ENCODE results near the gene CAMSAP3.

The CAMSAP3 gene

DNA sequence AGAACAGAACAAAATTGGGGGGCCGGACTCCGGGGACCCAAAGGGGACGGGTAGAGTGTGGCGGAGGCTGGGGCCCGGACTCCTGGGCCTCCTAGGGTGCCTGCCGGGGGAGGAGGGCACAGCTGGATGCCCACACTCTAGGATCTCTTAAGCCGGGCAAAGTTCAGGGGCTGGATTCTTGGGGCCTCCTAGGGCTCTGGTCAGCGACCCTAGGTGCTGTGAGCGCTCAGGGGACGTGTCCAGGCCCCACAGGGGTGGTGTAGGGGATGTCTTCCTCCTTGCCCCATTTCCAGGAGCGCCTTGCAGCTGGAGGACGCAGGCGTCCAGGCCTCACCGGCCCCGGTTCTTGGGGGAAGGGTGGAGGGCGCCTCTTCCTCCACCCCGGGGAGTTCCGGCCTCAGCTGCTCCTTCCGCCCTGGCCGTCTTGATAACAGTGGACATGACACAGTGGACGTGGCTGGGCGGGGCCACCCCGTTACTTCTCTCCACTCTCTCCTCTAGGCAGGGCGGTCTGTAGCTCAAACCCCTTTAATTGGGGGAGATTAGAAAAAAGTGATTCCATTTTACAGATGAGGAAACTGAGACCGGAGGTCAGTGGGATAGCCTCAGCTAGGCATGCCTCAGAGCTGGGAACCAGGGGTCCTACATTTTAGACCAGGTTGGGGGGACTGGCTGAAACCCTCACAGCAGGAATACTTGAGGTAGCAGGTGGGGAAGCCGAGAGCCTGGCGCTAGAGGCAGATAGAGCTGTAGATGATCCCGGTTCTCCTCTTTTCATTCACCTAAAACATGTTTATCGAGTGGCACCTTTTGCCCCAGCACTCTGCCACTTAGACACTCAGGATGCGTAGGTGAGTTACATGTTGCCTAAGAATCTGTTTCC, 42.0 kb downstream of the CAMSAP3 start:
- no peak for DNase-seq (ENCODE audit: low read depth, low spot score)
- POLR2A ChIA-PET: no interaction called here
- peak overlapping the region; percentile 15; the same call in 1 of the 2 replicates for H3K4me3 ChIP-seq (ENCODE audit: low read depth, low read length)
- CTCF ChIA-PET: interaction anchor here (0.8 to 1.8 kb wide), 2 partner anchors 14 to 43 kb away, joined by 4 to 12 read pairs; partner anchors contain the start of gene TRAPPC5
- TF ChIP-seq, protein P1, sequence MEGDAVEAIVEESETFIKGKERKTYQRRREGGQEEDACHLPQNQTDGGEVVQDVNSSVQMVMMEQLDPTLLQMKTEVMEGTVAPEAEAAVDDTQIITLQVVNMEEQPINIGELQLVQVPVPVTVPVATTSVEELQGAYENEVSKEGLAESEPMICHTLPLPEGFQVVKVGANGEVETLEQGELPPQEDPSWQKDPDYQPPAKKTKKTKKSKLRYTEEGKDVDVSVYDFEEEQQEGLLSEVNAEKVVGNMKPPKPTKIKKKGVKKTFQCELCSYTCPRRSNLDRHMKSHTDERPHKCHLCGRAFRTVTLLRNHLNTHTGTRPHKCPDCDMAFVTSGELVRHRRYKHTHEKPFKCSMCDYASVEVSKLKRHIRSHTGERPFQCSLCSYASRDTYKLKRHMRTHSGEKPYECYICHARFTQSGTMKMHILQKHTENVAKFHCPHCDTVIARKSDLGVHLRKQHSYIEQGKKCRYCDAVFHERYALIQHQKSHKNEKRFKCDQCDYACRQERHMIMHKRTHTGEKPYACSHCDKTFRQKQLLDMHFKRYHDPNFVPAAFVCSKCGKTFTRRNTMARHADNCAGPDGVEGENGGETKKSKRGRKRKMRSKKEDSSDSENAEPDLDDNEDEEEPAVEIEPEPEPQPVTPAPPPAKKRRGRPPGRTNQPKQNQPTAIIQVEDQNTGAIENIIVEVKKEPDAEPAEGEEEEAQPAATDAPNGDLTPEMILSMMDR (IDR thresholded peaks at IDR 0.05; ENCODE audit: insufficient read depth, low read length, missing control alignments): no peak

DNA sequence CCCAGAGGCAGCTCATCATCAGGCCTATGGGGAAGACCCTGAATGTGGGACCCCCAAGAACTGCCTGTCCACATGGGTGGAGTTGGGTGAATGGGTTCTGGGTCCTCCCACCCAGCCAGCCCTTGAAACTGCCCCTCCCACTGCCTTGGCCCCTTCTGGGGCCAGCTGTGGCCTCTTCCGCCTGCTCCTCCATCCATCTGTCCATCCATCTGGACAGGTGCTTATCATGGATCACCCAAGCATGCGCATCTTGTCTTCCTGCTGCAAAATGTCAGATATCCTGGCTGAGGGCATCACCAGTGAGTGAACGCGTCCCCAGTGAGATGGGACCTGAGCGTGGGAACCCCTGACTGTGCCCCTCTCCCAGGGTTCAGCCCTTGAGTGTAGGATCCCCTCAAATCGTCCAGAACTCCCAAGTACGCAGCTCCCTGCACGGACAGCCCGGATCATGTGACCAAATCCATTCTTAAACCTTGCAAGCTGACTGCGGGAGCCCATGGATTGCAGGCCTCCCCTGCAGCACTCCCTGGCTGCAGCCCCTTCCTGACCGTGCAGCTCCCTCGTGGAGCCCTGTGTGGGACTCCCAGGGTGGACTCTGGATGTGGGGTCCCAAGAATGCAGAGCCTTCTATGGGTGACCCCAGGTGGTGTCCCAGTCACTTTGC, 43.3 kb downstream of the CAMSAP3 start:
- DNase-seq (ENCODE audit: low read depth, low spot score): no peak
- CTCF ChIA-PET: interaction anchor here (0.8 to 1.8 kb wide), 2 partner anchors 13 to 42 kb away, joined by 4 to 12 read pairs; partner anchors contain the start of gene TRAPPC5
- TF ChIP-seq, protein P1 (IDR thresholded peaks at IDR 0.05; ENCODE audit: insufficient read depth, low read length, missing control alignments): no peak
- H3K4me3 ChIP-seq (ENCODE audit: low read depth, low read length): no peak overlapping the region
- POLR2A ChIA-PET: no interaction called here

DNA sequence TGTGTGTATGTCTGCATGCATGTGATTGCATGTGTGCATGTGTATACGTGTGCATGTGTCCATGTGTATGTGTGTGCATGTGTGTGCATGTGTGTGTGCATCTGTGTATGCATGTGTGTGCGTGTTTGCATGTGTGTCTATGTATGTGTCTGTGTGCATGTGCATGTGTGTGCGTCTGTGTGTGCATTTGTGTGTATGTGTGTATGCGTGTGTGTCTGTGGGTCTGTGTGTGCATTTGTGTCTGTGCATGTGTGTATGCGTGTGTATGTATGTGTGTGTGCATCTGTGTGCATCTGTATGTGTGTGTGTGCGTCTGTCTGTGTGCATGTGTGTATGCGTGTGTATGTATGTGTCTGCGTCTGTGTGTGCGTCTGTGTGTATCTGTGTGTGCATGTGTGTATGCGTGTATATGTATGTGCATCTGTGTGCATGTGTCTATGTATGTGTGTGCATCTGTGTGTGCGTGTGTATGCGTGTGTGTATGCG, 44.2 kb downstream of the CAMSAP3 start:
- ChIA-PET CTCF (no interaction called here), POLR2A (no interaction called here)
- H3K4me3 ChIP-seq (ENCODE audit: low read depth, low read length): no peak overlapping the region
- TF ChIP-seq, protein P1 (IDR thresholded peaks at IDR 0.05; ENCODE audit: insufficient read depth, low read length, missing control alignments): no peak
- no peak for DNase-seq (ENCODE audit: low read depth, low spot score)

DNA sequence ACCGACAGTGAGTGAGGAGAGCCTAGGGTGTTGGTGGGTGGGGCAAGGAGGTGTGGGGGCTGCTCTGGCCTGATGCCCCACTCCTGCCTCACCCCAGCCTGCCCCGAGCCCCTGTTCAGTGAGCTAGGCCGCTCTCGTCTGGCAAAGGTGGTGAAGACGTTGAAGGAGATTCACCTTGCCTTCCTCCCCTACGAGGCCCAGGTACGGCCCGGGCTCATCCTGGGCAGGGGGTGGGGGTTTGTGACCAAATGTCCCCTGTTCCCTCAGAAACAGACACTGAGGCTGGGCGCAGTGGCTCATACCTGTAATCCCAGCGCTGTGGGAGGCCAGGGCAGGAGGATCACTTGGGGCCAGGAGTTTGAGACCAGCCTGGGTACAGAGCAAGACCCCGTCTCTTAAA, 45.1 kb downstream of the CAMSAP3 start:
- ChIA-PET CTCF (interaction anchor here (0.7 to 2.8 kb wide), 3 partner anchors 10 to 261 kb away, joined by 3 to 18 read pairs (median 3); no protein-coding TSS in a partner anchor), POLR2A (no interaction called here)
- TF ChIP-seq, protein P1 (IDR thresholded peaks at IDR 0.05; ENCODE audit: insufficient read depth, low read length, missing control alignments): no peak
- no peak overlapping the region for H3K4me3 ChIP-seq (ENCODE audit: low read depth, low read length)
- no peak for DNase-seq (ENCODE audit: low read depth, low spot score)

DNA sequence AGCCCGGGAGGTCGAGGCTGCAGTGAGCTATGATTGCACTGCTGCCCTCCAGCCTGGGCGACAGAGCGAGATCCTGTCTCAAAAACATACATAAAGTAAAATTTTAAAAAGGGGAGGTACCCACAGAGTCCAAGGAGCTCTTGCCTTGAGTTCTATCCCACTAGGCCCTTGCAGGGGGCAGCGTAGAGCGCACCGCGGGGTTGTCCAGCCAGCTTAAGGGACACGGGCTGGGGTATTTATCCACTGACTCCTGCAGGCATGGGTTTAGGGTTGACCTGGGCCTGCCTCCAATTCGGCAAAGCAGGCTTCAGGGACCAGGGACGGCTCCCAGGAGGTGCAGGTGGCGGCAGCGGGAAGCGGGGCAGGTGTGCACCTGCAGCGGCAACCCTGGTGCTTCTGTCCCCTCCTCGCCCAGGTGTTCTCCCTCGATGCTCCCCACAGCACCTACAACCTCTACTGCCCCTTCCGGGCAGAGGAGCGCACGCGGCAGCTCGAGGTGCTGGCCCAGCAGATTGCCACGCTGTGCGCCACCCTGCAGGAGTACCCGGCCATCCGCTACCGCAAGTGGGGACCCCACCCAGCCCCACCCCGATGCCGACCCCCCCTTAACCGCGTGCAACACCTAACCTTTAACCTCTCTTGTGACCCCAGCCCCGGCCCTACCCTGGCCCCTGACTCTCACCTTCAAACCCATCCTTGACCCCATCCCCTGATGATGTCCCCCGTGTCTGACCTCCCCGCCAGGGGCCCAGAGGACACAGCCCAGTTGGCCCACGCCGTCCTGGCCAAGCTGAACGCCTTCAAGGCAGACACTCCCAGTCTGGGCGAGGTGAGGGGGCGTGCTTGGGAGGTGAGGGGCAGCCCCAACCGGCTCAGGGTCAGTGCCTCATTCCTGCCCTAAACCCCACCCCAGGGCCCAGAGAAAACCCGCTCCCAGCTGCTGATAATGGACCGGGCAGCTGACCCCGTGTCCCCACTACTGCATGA, 45.9 kb downstream of the CAMSAP3 start:
- ChIA-PET CTCF (interaction anchor here (0.7 to 2.8 kb wide), 4 partner anchors 9 to 262 kb away, joined by 3 to 18 read pairs (median 4); partner anchors contain the start of gene TRAPPC5), POLR2A (no interaction called here)
- no peak for DNase-seq (ENCODE audit: low read depth, low spot score)
- TF ChIP-seq, protein P1 (IDR thresholded peaks at IDR 0.05; ENCODE audit: insufficient read depth, low read length, missing control alignments): no peak
- no peak overlapping the region for H3K4me3 ChIP-seq (ENCODE audit: low read depth, low read length)

Measured in AG04449 (cell line).